Amniotic epithelial cell (primary cell): ENCODE measurements around the gene SLC25A29.
A peak's percentile ranks its signal among the peaks of the same experiment; 100 is the strongest.
"Not testable (repeated sequence)": the region's sequence is repeated elsewhere in the genome, so short reads cannot be mapped to it uniquely, and the experiment has no call there.

ENCODE experiments used
- DNase-seq: peaks from one replicate; pipeline ENCODE4 v3.0.0-alpha.2; 2010; ENCODE audit warnings: low read depth

Gene SLC25A29

GRCh38 chr14:100293497-100294212 lies 12.6 kb downstream of the SLC25A29 start:
- DNase-seq = no peak

GRCh38 chr14:100292776-100293461 lies 13.3 kb downstream of the SLC25A29 start:
- DNase-seq = no peak

- no peak for DNase-seq
Measured at GRCh38 chr14:100292301-100292775, 13.9 kb downstream of the SLC25A29 start.

- DNase-seq = no peak
Measured at GRCh38 chr14:100291305-100292075, 14.8 kb downstream of the SLC25A29 start.

GRCh38 chr14:100290607-100291304 lies 15.5 kb downstream of the SLC25A29 start:
- DNase-seq = no peak

GRCh38 chr14:100289916-100290606 lies 16.2 kb downstream of the SLC25A29 start:
- DNase-seq = no peak

- no peak for DNase-seq
Measured at GRCh38 chr14:100288382-100289185, 17.7 kb downstream of the SLC25A29 start.

GRCh38 chr14:100287998-100288295 lies 18.3 kb downstream of the SLC25A29 start:
- DNase-seq = not testable (repeated sequence)

- DNase-seq = no peak
Measured at GRCh38 chr14:100287202-100287997, 18.8 kb downstream of the SLC25A29 start.

- DNase-seq = no peak
Measured at GRCh38 chr14:100286484-100287191, 19.6 kb downstream of the SLC25A29 start.

GRCh38 chr14:100285913-100286400 lies 20.3 kb downstream of the SLC25A29 start:
- no peak for DNase-seq

- peak; percentile 21 for DNase-seq
Measured at GRCh38 chr14:100285021-100285912, 21.0 kb downstream of the SLC25A29 start.

GRCh38 chr14:100283984-100284881 lies 22.0 kb downstream of the SLC25A29 start:
- no peak for DNase-seq

GRCh38 chr14:100283436-100283835 lies 22.8 kb downstream of the SLC25A29 start:
- not testable (repeated sequence) for DNase-seq

GRCh38 chr14:100282766-100283419 lies 23.4 kb downstream of the SLC25A29 start:
- DNase-seq = no peak

GRCh38 chr14:100282083-100282350 lies 24.2 kb downstream of the SLC25A29 start:
- DNase-seq = no peak
